ENCODE measurements around the gene HRH1.

The HRH1 gene

DNA sequence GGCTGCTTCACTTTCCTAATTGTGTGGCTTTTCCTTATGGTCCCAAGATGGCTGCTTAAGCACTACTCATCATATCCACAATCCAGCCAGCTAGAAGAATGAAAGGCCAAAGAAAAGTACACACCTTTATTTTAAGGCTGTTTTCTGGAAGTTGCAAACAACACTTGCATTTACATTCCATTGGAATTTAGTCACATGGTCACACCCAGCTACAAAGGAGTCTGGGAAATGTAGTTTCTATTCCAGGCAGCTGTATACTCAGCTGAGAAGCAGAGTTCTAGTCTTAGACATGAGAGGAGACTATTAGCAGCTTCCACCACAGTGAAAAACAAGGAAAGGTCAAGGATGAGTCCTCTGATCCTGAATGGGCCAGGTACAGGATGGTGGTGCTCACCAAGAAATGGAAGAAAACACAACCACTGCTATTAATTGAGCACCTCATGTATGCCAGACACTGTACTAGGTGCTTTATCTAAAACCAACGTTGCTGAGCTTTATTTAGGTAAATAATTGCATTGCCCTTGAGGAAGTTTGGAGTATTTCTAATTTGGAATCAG, 89.9 kb downstream of the HRH1 start:
- DNase-seq (ENCODE audit: low read depth): no peak
- no peak for TF ChIP-seq CTCF (conservative IDR thresholded peaks at IDR 0.05; ENCODE audit: low read depth, low read length)
- H3K4me3 ChIP-seq (ENCODE audit: low read length): no peak overlapping the region

DNA sequence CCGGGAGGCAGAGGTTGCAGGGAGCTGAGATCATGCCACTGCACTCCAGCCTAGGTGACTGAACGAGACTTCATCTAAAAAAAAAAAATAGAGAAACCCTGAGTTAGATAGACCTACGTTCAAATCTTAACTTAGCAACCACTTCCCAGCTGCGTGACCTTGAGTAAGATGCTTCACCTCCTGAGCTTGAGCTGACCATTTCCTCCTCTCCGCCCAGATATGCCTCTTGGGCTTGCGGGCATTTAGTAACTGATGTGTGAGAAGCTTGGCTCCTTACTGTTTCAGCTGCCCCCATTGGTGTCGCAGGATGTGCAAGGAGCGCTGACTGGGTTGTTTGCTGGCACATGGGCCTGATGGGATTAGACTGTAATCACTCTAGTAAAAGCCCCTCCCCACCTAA, 91.0 kb downstream of the HRH1 start:
- no peak for TF ChIP-seq CTCF (conservative IDR thresholded peaks at IDR 0.05; ENCODE audit: low read depth, low read length)
- no peak overlapping the region for H3K4me3 ChIP-seq (ENCODE audit: low read length)
- no peak for DNase-seq (ENCODE audit: low read depth)

DNA sequence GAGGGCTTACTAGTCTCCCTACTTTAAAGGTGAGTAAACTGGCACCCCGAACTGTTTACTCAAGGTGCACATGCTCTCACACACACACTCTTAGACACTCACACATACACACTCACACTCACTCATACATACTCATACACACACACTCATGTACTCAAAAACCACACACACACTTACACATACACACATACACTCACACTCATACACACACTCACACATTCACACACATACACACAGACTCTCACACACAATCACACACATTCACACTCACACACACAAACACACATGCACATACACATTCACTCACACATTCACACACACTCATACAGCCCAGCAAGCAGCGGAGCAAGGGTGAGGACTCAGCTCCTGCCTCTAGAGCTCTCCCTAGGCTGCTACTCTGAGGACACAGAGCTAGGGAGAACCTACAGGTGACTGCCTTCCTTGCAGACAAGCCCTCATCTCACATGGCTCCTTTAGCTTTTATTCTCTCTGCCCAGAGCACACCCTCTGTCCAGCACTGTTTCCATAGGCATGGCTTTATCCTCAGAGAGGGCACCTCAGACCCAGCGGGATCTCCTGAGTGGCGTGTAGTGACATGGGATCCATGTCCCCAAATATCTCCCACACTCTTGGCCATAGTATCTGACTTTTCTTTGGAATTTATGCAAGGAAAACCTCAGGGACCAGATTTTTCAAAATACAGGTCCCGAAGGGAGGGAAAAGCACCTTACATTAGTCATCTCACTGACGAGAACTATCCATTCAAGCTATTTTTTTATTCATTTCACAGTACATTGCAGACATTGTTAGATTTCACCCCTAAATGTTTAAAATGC, 91.8 kb downstream of the HRH1 start:
- no peak for TF ChIP-seq CTCF (conservative IDR thresholded peaks at IDR 0.05; ENCODE audit: low read depth, low read length)
- no peak for DNase-seq (ENCODE audit: low read depth)

GRCh38 chr3:11246663-11246970, 92.3 kb downstream of the HRH1 start:
- no peak for TF ChIP-seq CTCF (conservative IDR thresholded peaks at IDR 0.05; ENCODE audit: low read depth, low read length)
- H3K4me3 ChIP-seq (ENCODE audit: low read length): no peak overlapping the region
- DNase-seq (ENCODE audit: low read depth): no peak

More for the DNA sequence above, 91.8 kb downstream of the HRH1 start:
- no peak overlapping the region for H3K4me3 ChIP-seq (ENCODE audit: low read length)

- no peak overlapping the region for H3K4me3 ChIP-seq (ENCODE audit: low read length)
- TF ChIP-seq CTCF (conservative IDR thresholded peaks at IDR 0.05; ENCODE audit: low read depth, low read length): no peak
- DNase-seq (ENCODE audit: low read depth): no peak
Observed at GRCh38 chr3:11247362-11247761, 93.1 kb downstream of the HRH1 start.

GRCh38 chr3:11248596-11248995, 94.3 kb downstream of the HRH1 start:
- no peak for TF ChIP-seq CTCF (conservative IDR thresholded peaks at IDR 0.05; ENCODE audit: low read depth, low read length)
- no peak for DNase-seq (ENCODE audit: low read depth)
- H3K4me3 ChIP-seq (ENCODE audit: low read length): no peak overlapping the region
